GM18861 (cell line): ENCODE data around the gene THAP6.
"Not testable (repeated sequence)": the region's sequence is repeated elsewhere in the genome, so short reads cannot be mapped to it uniquely, and the experiment has no call there.

Source experiments
- ATAC-seq: cut with Tn5 transposase; IDR thresholded peaks from one replicate; pipeline ENCODE4 v1.9.1; 2021; ENCODE audit not compliant: unreplicated experiment

THAP6 gene

GRCh38 chr4:75525086-75525485 lies 10.8 kb downstream of the THAP6 start:
- no peak for ATAC-seq

- no peak for ATAC-seq
Observed at GRCh38 chr4:75525910-75526309, 11.6 kb downstream of the THAP6 start.

GRCh38 chr4:75527482-75527881 lies 13.2 kb downstream of the THAP6 start:
- no peak for ATAC-seq

- ATAC-seq: no peak
Observed at GRCh38 chr4:75530556-75531322, 16.5 kb downstream of the THAP6 start.

GRCh38 chr4:75531536-75532143 lies 17.4 kb downstream of the THAP6 start:
- ATAC-seq: not testable (repeated sequence)

- ATAC-seq: not testable (repeated sequence)
Observed at GRCh38 chr4:75533339-75533887, 19.1 kb downstream of the THAP6 start.

- ATAC-seq: not testable (repeated sequence)
Observed at GRCh38 chr4:75533926-75534325, 19.7 kb downstream of the THAP6 start.

GRCh38 chr4:75537308-75537707 lies 23.0 kb downstream of the THAP6 start:
- ATAC-seq: not testable (repeated sequence)

- no peak for ATAC-seq
Observed at GRCh38 chr4:75542824-75543223, 28.6 kb downstream of the THAP6 start.

GRCh38 chr4:75544220-75544619 lies 29.9 kb downstream of the THAP6 start:
- not testable (repeated sequence) for ATAC-seq

GRCh38 chr4:75544870-75545269 lies 30.6 kb downstream of the THAP6 start:
- no peak for ATAC-seq

GRCh38 chr4:75545526-75545925 lies 31.3 kb downstream of the THAP6 start:
- no peak for ATAC-seq

GRCh38 chr4:75547647-75548387 lies 33.5 kb downstream of the THAP6 start:
- no peak for ATAC-seq

GRCh38 chr4:75549019-75549418 lies 34.7 kb downstream of the THAP6 start:
- no peak for ATAC-seq

GRCh38 chr4:75552452-75552851 lies 38.2 kb downstream of the THAP6 start:
- no peak for ATAC-seq

GRCh38 chr4:75555294-75556164 lies 41.3 kb downstream of the THAP6 start, which contains the start of gene ODAPH:
ODAPH (plus strand) TSS chr4:75556066; CDS start chr4:75556083, 17 bp downstream.
- ATAC-seq: peak; percentile 95

GRCh38 chr4:75557696-75558095 lies 43.4 kb downstream of the THAP6 start:
- ATAC-seq: no peak

- ATAC-seq: no peak
Observed at GRCh38 chr4:75561789-75562188, 47.5 kb downstream of the THAP6 start.

GRCh38 chr4:75564023-75564422 lies 49.8 kb downstream of the THAP6 start:
- ATAC-seq: no peak

GRCh38 chr4:75565481-75565880 lies 51.2 kb downstream of the THAP6 start:
- no peak for ATAC-seq
